ENCODE data around the gene NLGN4Y.

Gene NLGN4Y

DNA sequence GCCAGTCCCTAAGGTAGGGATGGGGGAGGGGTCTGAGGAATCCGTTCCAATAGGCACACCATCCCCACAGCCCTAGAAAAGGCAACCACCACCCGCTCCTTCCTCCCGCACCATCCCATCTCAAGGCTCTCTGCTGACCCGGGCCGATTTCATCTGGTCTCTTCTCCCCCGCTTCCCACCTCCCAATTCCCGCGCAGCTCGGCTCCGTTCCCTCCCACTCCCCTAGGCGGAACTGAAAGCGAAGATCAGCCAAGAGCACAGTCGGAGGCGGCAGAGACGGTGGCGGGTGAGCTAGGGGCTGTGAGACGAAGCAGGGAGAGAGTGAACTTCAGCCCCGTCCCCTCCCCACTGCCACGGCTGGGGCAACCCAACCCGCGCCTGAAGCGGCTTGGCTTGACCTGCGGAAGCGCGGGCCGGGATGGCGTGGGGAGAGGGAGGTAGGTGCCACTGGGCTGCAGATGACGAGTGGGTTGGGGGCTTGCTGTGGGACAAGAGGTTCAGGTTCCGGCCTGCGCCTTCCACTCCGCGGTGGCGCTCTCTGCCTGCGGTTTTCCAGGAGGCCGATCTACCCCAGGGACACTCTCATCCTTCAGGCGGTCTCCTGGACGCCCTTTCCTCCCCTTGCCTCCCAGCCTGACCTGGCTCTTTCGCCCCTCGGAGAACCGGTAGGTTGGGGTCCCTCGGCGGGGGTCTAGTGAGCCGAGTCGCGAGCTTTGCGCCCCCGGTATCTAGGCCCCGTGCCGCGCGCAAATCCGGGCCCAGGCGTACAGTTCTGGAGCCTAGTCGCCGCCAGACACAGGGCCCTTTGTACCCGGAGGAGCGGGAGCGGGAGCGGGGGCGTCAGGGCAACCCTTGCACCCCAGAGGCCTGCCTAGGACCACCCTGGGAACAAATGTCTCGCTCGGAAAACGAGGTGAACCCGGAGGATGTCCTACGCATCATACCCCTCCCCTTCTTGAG is at the start of gene NLGN4Y:
NLGN4Y (plus strand) TSS at position 258 of the 960 bp plus-strand sequence. CDS start 97,591 bp downstream, outside the sequence.
- no peak for DNase-seq

DNA sequence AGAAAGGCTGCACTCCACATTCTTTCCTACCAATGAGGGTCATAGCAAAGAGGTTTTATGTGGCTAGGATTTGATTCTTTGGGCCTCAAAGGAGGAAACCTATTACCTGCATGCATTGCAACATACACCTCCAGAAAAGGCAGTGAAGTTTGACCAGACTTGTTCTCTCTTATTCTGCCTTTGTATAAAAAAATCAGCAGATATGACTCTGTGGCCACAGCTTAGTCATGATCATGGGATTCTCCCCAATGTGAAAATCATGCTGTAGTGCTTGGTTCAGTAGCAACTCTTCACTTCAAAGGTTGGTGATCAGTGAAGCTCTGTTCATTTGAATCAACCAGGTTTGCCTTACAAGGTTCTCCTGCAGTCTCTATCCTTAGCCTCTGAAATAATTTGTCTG is 38.4 kb upstream of the NLGN4Y start:
- DNase-seq, result no peak

DNA sequence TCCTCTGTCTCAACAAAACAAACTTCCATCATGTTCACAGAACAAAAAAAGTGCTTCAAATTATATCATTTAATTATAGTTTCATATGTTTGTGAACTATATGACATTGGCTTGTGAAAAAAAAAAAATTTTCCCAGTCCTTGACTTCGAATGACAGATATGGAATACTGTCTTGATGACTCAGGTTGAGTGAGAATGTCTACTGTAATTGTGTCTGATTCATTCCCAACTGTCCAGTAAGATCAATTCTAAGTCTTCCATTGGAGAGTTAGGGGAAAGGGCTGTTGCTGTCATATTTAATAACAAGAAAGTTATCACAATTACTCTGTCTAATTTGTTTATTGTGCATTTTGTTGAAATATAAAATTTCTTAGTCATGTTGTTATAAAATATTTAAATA is 34.1 kb upstream of the NLGN4Y start:
- no peak for DNase-seq

DNA sequence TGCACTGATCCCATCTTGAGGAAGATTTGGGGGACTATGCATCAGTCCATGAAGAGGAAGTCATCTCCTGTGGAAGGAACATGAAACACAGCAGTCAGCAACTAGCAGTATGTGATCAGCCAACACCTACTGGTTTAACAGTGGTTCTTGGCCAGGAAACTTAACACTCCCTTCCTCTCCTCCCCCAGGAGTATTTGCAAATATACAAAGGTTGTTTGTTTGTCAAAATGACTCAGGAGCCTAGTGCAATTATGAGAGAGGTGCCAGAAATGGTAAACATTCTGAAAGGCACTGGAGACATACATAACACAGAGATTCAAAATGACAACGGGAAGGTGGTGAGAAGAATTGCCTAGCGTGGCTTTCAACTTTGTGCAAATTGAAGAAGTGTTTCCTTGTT is 26.3 kb upstream of the NLGN4Y start:
- no peak for DNase-seq

DNA sequence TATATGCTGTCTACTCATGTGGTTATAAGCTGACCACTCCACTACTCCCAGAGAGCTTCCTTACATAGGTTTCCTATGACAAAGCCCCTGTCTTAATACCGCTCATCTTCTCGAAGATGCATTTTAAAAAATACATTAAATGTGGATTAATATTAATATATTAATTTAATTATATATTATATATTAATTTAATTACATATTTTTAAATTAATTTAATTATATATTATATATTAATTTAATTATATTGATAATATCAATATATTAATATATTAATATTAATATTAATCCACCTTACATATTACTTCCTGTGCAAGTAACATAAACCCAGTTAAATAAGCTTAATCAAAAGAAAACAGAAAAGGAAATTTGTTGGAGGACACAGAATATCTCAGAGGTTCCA is 19.7 kb upstream of the NLGN4Y start:
- no peak for DNase-seq

DNA sequence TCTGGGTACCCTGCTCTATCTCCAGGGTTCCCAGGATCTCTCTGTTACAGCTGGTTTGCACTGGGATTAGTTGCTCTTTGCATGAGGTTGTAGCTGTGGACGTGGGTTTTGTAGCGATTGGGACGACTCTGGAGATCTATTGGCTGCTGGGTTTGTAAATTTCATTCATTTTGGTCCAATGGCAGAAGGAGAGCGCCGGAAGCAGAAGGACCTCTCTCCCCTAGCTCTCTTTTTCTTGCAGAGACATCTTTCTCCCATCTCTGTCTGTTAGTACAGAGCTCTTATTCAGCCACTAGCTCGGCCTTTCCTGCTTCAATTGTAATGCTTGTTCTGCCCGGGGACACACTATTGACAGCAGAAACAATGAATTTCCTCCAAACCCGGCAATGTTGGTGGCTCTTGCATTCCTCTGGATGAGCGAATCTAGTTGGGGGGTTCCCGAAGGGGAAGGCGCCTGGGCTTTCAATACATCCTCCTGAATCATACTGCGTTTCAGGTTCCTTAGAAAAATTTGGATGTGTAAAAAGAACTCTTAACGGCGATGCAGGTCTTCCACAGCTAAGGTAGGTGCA is 1.9 kb upstream of the NLGN4Y start:
- no peak for DNase-seq

DNA sequence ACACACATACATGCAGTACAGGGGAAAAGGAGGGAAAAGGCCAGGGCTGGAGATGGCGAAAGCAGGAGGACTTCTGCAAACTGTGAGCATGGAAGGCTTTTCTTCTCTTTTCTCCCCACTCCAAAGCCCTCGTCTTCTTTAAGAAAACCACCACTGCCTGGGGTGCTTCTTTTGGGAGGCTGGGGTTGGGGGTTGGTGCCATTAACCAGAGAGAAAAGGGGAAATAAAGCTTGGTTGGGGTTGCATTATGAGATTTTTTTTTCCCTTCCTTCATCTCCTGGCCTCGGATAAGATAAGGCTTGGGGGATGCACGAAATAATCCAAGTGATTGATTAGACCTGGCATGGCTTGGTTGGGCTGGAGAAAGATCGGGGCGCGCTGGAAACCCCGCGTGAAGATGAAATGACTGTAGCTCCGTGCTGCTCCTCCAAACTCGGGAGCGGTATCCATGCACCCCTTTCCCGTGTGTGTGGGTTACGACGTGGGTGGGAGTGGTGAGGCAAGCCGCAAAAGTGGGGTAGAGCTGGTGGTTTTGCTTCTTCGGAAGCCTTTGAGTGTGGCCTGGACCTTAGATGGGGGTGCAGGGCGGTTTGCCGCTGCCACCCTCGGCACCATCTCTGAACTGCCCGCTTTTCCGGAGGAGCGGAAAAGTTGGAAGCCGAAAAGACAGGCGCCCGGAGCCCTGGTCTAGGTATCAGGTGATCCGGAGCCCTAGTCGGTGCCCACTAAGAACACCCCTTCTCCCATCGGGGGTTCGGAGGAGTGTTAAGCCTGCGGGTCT is 648 bp upstream of the NLGN4Y start:
- DNase-seq, result no peak

DNA sequence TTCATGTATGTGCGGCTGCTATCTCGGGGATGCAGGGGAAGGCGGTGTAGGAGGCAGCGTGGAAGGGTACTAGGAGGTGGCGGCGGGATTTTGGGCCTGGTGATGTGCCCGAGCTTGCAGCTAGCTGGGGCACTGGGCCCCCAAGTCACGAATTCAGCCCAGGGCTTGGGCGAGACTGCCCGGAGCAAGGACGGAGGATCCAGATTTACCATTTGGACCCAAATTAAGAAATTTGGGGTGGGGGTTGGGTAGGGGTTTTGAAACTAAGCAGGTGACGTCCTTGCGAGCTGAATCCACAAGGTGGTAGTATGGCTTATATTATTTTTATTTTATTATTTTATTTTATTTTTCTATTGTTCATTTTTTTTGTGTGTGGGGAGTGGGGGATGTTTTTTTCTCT is 986 bp downstream of the NLGN4Y start:
- no peak for DNase-seq

DNA sequence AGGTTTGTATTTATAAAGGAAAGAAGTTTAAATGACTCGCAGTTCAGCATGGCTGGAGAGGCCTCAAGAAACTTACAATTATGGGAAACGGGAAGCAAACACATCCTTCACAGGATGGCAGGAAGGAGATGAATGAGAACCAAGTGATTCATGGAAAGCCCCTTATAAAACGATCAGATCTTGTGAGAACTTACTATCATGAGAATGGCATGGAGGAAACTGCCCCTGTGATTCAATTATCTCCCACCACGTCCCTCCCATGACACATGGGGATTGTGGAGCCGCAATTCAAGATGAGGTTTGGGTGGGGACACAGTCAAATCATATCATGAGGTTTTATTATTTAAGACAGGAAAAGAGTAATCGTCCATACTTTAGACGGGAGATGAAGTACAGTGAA is 4.0 kb downstream of the NLGN4Y start:
- no peak for DNase-seq

DNA sequence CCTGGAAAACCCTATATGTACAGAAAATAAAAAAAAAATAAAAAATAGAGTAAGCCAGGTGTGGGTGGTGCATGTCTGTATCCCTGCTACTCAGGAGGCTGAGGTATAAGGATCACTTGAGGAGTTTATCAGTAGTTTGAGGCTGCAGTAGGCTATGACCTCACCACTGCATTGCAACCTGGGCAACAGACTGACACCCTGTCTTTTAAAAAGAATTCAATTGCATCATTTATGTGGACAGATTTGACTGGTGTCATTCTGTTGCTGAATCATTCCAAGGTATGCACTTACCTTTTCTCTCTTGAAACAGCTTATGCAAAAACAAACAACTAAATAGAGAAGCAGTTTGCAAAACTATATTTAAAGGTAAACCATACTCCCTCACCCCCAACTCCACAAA is 12.4 kb downstream of the NLGN4Y start:
- DNase-seq, result no peak

DNA sequence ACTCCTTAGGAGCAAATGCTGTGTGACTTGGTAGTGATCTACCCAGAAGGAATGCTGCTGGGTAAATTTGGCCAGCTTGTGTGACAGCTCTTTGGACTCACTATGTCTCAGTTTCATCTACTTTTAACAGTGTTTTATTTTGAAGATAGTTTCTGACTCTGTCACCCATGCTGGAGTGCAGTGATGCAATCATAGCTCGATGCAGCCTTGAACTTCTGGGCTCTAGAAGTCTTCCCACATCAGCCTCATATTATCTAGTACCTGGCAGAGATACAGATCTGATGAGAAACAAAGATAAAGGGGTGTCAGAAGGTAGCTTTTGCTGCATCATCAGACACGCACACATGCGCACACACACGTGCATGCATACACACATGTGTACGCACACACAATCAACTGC is 19.2 kb downstream of the NLGN4Y start:
- DNase-seq, result no peak

DNA sequence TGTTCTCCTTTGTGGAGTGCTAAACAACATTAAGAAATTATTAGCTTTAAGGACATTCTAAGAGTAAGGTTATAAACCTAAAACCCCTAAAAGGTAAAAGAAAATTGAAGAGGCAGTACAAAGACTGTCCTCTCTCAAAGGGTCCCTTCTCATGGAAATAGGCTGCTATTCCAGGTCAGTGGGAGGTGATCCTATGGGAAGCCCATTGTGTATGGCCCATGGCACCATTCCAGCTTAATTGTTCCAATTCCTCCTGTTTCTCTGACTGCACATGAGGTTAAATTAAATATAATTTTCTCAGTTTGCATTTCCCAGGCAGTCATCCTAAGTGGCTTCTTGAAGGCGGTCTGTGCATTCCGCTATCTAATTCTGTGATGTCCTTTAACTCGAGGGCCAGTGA is 57.0 kb downstream of the NLGN4Y start:
- no peak for DNase-seq

DNA sequence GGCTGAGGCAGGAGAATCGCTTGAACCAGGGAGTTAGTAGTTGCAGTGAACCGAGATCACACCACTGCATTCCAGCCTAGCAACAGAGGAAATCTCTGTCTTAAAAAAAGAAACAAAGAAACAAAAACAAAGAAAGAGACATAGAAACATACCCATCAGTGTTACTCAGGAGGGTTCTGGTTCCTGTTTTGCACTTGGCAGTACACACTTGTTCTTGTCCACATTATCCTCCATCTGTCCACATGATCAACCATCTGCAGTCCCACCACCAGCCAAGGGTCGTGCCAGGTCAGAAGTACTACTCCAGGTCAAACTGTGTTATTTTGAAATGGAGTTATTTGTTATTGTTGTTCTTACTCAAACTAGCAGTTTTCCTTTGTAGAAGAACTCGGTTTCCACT is 62.4 kb downstream of the NLGN4Y start:
- no peak for DNase-seq

DNA sequence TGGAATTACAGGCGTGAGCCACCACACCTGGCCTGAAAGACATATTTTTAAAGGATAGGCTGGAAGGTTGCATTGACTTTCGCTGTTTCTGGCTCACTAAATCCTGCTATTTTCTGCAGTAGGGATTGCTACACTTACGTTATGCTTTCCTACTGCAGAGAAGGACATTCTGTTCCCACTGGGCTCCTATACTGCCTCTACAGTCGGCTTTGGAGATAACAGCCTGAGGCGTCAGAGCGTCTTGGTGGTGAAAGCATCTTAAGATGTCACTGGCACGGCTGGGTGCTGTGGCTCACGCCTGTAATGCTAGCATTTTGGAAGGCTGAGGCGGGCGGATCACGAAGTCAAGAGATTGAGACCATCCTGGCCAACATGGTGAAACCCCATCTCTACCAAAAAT is 77.0 kb downstream of the NLGN4Y start:
- no peak for DNase-seq

DNA sequence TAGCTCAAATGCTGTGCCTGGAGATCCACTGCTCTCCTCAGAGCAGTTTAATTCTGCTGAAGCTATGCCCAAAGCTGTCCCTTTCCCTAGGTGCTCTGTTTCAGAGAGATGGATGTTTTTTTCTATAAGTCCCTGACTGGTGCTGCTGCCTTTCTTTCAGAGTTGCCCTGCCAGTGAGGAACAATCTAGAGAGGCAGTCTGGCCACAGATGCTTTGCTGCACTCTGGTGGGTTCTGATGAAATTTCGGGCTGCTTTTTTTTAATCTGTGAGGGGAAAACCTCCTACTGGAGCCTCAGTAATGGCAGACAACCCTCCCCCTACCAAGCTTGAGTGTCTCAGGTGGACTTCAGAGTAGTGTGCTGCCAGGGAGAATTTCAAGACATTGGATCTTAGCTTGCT is 93.3 kb downstream of the NLGN4Y start:
- no peak for DNase-seq

DNA sequence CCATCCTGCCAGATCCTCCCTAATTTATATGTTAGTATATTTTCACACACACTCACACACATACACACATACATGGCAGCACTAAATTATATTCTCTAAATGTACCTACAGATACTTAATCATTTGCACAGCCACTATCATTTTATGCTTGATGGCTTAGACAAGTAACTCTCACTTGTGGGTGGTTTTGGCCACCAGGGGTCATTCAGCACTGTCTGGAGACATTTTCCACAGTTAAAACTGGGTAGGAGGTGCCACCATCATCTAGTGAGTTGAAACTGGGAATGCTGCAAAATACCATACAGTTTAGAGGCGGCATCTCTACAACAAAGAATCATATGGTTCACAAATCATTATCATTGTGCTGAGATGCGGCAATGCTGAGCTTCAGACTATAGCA is 94.2 kb downstream of the NLGN4Y start:
- DNase-seq, result no peak

DNA sequence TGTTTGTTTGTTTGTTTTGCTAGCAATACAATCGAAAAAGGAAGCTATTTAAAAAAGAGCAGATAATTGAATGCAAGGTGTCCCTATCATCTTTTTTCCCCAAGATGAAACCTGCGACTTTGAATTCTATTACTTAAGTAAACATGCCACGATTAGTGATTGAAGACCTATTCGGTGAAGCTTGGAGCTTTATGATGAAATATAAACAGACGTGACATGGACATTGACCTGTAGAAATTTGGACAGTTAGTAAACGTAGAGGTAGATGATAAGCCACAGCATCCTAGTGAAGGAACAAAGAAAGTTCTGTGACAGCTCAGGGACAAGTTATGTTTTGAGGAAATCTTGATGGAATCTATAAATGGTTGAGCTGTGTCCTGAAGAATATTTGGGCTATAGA is 103.9 kb downstream of the NLGN4Y start:
- DNase-seq, result no peak

DNA sequence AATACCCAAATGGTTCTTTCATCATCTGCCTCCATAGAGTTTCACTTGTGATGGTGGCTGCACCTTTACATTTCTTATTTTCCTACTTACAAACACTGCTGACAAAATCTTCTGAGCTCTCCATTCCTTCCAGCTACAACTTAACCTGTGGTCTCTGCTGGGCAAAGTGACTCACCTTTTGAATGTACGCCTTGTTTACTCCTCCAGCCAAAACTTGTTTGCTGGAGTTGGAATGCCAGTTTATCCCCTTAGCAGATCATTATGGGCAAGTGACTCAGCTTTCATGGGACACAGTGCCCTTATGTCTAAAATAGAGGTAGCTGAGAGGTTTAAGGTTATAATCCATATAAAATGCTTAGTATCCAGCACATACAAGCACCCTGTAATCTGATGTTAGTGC is 107.3 kb downstream of the NLGN4Y start:
- no peak for DNase-seq

DNA sequence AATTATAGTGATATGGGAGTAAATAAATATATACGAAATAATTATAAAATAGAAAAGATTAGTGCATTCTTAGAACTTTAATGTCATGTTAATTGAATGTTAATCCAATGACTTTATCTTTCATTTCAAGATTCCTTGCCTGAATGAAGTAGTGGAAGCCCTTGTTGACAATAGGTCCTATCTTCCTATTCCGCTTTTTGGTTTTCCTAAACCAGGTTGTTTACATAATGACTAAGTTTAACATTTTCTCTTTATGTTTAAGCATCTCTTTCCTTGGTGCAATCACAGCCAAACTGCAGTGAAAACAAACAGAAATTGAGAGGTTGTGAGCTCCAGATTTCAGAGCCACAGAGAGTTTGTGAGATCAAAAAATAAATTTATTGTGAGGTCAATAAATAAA is 109.4 kb downstream of the NLGN4Y start:
- no peak for DNase-seq

DNA sequence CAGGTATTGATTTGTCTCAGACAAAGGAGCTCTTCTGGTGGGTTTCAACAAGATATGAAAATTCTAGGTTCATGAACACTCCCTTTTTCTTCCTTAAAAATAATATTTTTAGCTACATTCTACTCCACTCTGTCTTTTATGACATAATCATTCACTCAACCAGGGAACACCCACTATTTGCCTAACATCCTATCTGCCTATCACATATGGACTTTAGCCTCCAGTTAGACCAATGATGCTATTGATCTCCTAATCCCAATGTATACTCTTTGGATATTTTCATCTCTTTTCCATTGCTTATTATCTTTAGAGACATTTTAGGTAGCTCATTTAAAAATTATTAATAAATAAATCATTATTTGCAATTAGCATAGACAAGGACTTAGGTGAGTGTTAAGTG is 110.6 kb downstream of the NLGN4Y start:
- DNase-seq, result no peak

DNA sequence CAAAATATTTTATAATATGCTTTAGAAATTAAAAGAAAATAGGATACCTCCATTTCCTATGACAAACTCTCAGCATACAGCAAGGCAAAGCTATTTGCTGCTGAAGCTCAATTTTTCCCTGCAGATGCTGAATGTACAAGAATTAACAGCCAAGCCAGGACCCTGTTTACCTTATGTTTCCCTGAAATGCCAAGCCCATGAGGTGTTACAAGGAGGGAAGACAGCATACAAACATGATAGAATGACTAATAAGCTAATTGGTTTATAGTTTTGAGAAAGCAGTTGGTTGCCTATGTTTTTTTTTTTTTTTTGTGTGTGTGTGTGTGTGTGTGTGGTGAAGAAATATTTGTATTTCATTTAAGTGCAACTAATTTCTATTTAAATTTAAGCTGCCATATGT is 113.2 kb downstream of the NLGN4Y start:
- DNase-seq, result no peak

DNA sequence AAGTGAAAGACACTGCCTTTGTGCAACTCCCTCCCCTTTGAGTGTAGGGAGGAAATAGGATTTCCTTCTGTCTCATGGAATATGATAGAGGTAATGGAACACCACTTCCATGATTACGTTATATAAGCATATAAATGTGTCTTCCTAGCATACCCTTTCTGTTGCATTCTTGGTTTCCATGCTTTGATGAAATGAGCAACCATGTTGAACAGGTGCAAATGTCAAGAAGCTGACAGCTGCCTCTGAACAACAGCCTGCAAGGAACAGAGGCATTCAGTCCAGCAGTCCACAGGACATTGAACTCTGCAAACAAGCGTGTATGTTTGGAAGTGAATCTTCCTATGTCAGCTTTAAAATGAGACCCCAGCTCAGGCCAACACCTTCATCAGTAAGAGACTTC is 117.5 kb downstream of the NLGN4Y start:
- DNase-seq, result no peak

DNA sequence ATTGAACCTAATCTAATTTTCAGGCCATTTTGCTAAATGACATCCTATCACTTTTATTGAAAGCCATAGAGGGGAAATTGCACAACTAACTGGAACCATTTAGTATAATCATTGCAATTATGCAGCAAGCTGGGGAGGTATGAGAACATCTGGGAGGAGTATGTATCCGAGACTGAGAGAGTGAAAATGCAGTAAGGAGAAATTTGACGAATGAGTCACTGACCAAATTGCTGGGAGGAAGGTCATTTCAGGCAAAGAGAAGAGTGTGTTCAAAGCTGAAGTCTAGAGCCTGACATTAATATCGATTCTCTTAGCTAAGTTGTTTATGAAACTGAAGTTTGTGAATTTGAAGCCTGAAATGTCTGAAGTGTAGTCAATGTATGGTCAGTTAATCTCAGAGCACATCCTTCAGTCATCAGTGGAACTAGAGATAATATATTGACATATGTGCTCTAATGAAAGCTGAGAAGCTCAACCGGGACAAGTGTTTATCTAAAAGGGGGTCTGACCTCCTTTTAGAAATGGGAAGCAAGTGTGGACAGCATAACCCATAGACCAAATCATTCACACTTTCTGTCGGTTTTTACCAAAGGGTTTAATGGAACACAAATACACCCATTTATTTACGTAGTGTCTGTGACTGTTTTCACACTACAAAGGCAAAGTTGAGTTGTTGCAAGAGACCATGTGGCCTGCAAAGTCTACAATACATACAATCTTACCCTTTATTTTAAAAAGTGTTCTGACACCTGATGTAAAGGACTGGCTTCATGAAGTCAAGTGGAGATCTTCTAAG is 120.0 kb downstream of the NLGN4Y start:
- DNase-seq, result no peak
